ENCODE data around the gene SMTNL2.
"Not testable (repeated sequence)": the region's sequence is repeated elsewhere in the genome, so short reads cannot be mapped to it uniquely, and the experiment has no call there.

The SMTNL2 gene

DNA sequence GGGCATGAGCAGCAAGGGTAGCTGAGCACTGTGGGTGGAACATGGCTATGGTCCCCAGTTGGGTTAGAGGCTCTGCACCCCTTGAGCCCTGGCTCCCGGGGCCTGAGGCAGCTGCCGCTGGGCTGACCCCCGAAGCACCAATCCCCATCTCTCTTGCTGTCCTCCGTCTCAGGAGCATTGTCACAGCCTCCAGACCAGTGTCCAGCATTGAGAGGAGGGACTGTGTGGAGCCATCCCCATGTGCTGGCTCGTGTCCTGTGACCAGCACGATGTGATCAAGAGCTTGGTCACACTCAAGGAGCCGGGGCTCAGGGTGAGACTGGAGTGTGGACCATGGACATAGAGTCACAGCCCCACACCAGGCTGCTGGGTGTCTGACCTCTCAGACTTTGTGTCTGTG, 2.9 kb downstream of the SMTNL2 start:
- DNase-seq = no peak

DNA sequence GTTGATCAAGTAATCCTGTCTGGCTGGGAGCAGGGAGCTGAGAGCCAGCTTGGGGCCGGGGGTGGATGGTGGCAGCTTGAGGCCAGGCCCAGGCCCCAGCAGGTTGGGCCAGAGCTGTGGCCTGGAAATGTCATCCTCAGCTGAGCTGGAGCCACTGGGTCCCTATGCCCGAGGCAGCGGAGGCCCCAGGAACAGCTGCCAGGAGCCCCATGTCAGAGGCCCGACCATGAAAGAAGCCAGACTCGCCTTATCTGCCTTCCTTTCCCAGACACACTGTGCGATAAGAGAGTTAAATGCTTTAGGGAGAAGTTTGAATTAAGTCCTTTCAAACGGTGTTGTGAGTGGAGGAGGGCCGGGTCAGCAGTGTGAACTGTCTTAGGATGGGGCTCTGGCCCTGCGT, 3.5 kb downstream of the SMTNL2 start:
- no peak for DNase-seq

DNA sequence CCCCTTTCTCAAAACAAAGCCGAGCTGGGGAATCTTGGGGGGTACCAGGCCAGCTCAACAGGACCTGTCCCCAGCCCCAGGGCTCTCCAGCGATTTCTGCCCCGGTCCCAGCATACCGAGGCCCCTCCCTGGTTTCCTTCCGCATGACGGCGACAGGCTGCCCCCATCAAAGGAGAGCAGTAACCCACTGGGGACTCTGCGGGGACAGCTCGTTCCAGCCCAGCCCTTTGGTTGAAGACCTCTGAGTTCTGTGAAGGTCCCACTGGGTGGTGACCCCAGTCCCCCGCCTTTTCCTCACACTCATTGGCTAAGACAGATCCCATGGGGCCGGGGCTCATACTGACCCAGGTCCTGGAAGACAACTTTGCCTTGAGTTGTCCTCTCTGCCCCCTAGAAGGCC, 4.1 kb downstream of the SMTNL2 start:
- no peak for DNase-seq

DNA sequence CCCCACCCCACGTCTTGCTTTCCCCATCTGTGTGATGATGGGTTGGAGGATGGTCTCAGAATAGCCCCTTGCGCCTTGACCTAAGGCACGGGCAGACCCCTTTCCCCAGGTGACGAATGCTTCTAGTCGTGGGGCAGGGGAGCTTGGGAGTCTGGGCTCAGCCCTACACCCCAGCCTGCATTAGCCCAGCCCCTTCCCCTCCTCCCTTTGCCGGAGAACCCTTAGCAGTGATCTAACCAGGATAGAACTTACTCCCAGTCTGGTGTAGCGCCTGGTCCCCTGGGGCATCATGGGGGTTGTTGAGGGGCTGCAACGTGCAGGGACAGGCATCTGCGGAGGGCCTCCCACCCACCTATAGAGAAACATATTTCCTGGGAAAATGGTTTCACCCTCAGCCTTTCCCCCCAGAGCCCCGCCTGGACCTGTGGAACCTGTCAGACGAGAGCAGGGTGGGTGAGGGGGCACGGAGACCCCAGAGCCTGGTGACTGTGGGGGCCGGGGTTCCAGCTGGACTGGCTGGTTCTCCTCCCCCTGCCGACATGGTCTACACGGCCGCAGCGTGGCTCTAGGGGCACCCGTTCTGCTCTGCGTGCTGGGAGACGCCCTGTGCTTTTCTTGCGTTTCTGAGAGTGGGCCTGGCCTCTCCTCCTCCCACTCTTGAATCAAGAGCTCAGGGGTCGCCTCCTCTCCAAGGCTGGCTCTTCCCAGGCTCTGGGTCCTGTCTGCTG, 4.7 kb downstream of the SMTNL2 start:
- DNase-seq = no peak

DNA sequence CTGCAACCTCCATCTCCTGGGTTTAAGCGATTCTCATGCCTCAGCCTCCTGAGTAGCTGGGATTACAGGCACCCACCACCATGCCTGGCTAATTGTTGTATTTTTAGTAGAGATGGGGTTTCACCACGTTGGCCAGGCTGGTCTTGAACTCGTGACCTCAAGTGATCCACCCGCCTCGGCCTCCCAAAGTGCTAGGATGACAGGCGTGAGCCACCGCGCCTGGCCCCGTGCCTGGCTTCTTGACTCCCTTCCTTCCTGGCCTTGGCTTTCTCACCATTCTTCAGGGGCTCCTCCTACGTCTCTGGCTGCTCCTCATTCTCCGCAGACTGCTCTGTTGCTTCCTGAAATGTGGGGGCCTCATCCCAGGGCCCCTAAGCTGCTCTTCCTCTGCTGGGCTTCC, 5.7 kb downstream of the SMTNL2 start:
- not testable (repeated sequence) for DNase-seq

DNA sequence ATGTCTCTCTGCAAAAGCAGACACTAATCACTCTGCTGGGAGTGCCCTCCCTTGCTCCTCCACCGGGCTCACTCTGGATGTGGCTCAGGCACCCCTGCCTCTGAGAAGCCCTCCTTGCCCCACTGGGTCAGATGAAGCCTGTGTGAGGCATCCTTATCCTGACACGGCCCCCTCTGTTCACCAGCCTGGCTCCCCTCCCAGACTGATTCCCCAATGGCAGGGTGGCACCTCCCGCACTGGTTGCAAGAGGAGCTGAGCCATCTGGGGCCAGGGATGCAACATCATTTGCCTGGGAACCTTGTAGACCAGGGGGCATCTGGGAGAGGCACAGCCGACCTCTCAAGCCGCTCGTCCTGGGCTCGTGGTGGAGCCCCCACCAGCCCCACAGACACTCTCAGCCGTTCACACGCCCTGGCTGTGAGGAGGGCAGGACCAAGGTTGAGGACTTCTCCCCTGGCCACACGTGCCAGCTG, 6.7 kb downstream of the SMTNL2 start:
- no peak for DNase-seq

DNA sequence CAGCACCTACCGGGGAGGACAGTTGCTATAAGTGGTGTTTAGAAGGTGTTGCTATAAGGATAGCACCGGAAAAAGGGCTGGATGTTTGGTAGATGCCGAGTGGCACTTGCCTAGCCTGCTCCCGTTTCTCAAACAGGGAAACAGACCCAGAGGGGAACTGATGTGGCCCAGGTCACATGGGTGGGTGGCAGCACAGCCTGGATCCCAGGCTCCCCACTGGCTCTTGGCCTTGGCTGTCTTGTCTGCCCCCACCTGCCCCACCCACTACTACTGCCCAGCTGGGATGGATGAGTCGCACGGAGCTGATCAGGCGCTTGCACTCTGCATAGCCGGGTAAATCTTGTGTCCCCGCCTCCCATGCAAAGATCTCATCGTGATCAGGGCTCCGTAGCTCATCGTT, 7.2 kb downstream of the SMTNL2 start:
- DNase-seq = no peak

DNA sequence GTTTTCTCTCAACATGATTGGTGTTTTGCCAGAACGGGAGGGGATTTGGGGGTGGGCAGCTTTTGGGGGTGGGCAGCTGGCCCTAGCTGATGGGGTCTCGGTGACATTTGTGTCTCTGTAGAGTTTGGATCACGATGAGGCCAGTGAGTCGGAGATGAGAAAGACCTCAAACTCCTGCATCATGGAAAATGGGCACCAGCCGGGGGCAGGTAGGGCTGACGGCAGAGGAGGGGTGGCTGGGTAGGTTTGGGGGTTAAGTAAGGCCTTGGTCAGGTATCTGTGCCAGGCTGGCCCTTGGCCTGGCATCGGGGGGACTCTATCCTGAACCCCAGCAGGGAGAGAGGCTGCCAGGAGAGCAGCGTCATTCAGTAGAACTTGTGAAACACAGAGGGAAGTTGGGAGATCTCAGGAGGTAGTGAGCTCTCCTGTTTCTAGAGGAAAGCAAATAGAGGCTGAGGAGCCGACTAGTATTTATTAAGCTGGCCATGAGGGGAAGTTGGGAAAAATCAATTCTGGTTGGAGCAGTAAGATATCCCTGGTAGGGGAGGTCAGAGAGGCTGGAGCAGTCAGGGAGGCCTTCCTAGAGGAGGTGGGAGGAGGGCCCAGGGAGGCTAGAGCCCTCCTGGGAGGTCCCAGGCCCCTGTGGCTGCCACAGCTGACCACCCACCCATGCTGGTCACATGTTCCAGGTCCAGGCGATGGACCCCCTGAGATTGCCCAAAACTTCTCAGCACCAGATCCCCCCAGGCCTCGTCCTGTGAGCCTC, 8.1 kb downstream of the SMTNL2 start:
- DNase-seq = no peak

DNA sequence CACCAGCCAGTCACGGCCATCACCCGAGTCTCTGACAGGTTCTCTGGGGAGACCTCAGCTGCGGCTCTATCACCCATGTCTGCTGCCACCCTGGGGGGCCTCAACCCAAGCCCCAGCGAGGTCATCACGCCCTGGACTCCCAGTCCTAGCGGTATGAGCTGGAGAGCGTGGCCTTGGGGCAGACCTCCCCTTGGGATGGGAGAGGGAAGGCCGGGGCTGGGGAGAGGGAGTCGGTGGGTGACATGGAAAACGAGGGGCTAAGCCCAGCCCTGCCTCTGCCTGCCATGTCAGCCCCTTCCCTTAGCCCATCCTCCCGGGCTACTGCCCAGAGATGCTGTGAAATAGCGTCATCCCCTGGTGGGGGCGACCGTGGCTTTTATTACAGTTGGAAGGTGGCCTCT, 8.7 kb downstream of the SMTNL2 start:
- DNase-seq = no peak

DNA sequence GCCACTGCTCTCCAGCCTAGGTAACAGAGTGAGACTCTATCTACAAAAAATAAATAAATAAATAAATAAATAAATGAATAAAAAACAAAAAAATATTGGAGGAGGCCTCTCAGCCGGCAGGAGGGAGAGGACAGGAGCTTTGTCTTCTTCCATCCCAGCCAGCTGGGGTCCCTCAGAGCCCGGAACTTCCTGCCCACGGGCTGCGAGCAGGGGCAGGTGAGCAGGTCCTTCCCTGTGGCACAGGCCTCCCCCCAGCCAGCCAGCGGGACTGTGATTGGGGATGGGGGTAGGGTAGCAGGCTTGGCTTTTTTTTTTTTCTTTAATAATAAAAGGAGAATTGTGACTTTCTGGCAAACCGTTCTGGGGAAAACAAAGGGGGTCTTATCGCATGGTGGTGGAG, 10.1 kb downstream of the SMTNL2 start:
- no peak for DNase-seq

DNA sequence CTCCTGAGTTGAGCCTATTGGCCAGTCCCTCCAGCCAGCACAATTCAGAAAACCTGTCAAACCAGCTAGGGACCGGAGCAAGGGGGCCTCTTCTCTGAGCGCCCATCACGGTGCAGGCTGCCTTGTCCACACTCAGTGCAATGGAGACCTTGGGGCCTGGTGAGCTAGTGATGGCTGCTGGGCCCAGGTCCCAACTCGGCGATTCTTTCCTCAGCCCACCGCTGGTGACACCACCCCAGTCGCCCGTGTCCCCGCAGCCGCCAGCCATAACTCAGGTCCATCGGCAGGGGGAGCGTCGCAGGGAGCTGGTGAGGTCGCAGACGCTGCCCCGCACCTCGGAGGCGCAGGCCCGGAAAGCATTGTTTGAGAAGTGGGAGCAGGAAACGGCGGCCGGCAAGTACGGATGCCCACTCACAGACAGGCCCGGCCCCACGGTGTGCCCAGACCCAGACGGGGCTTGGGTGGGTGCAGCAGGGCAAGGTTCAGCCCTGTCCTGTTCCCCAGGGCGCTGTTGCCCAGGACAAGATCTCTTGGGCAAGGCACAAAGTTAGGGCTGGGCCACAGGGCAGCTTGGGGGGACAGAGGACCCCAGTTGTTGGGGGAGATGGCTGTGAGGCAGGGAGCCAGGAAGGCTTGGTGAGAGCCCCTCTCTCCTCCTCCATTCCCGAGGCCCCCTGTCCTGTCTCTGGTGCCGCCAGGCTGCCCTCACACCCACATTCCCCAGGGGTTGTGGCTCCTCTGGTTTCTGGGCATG, 10.8 kb downstream of the SMTNL2 start:
- DNase-seq = no peak

DNA sequence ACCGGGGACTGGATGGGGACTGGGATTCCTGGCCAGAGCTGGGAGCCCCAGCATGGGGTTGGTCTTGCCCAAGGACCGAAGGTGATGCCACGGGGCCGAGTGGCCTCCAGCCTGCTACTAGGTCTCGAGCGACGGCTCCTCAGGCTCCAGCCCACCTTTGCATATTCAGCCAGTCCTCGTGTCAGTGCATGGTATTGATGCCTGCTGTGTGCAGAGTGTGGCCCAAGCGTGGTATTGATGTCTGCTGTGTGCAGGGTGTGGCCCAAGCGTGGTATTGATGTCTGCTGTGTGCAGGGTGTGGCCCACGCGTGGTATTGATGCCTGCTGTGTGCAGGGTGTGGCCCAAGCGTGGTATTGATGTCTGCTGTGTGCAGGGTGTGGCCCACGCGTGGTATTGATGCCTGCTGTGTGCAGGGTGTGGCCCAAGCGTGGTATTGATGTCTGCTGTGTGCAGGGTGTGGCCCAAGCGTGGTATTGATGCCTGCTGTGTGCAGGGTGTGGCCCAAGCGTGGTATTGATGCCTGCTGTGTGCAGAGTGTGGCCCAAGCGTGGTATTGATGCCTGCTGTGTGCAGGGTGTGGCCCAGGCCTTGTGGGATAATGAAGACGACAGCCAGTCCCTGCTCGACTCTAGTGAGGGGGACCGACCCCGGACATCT, 11.5 kb downstream of the SMTNL2 start:
- DNase-seq = not testable (repeated sequence)

DNA sequence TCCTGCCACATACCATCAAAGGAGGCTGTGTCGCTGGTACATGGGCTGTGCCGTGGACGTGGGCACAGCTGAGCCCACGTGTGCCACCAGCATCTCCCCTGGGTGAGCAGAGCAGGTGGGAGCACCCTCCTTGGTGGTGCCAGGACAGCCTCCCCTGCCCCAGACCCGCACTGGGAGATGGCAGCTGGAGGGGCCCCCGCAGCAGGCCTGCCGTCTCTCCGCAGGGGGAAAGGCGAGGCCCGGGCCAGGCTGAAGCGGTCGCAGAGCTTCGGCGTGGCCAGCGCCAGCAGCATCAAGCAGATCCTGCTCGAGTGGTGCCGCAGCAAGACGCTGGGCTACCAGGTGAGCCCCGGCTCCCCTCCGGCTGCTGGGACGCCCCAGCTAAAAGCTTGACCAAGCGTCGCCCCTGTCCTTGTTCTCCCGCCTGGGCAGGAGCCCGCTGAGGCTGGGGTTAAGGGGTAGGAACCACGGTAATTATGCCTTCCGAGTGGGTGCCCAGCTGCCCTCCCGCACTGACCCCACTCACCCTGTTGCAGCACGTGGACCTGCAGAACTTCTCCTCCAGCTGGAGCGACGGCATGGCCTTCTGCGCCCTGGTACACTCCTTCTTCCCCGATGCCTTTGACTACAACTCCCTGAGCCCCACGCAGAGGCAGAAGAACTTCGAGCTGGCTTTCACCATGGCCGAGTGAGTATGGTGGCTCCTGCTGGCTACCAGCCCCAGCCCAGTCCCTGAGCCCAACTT, 12.5 kb downstream of the SMTNL2 start:
- DNase-seq = no peak

DNA sequence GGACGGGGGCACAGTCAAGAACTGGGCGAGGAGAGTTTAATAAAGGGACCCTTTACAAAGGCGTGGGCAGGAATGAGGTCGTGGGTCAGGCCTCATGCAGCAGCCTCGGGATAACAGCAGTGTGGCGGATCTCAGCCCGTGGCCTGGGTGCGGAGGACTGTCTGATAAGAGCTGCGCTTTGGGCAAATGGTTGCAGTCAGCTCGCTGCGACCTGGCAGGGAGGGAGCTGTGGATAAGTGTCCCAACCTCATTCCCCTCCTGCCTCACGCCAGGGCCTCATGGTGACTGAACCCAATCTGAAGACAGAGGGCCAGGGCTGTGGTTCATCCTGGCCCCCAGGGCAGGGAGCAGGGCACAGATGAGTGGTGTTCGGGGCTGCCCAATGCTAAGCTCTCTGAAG, 13.6 kb downstream of the SMTNL2 start:
- DNase-seq = no peak

DNA sequence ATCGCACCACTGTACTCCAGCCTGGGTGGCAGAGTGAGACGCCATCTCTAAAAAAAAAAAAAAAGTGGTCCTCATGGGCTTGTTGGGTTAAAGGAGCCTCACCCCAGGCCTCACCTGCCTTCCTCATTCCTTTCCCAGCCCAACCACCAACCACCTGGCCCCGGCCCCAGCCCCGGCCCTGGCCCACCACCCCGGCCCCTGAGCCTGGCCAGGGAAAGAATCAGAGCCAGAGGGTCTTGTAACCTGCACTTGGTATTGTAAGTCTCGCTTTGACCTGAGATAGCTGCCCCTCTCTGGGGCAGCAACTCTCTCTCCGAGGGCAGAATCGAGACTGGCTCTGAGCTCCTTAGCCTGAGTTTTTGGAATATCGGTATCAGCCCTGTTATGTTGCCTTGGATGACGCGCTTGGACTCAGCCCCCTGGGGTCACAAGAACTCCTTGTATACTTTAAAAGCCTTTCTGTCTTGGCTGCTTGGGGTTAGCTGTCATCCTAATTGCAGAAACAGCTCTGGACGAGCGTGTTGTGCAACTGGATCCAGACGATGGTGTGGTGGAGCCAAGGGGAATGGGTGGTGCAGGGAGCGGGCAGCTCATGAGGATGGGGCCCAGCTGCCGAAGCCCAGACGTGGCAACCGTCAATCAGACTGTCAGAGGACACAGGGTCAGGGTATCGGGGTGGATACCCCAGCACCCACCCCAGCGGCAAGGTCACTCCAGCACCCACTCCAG, 14.6 kb downstream of the SMTNL2 start:
- no peak for DNase-seq

DNA sequence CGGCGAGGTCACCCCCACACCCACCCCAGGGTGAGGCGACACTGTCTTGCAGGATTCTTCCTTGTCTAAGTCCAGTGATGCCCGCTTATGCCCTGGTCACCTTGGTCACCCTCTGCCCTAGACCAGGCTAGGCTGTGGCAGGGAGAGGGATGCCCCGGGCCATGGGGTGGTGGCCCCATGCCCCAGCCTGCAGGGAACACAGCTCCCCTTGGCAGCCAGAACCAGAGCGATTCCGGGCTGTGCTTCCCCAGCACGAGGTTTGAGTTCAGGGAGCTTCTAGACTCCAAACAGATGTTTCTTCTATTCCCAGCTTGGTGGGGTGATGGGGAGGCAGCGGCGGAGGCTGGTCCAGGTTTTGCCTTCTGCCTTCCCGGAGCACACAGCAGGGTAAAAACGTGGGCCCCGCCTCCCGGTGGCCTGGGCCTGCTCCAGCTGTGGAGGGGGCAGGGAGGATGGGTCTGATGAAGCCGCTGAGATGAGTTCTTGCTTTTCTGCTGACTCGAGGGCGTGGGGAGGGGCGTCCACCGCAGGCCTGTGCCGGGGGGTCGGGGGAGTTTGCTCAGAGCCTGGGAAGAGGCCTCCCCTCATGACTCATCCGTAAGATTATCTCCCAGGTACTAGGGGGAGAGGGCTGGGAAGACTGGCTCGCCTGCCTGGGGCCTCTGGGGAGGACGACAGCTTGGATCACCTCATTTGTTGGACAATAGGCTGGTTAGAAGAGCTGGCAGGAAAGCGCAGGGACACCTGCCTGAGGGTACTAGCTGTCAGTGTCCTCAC, 15.4 kb downstream of the SMTNL2 start:
- DNase-seq = no peak

DNA sequence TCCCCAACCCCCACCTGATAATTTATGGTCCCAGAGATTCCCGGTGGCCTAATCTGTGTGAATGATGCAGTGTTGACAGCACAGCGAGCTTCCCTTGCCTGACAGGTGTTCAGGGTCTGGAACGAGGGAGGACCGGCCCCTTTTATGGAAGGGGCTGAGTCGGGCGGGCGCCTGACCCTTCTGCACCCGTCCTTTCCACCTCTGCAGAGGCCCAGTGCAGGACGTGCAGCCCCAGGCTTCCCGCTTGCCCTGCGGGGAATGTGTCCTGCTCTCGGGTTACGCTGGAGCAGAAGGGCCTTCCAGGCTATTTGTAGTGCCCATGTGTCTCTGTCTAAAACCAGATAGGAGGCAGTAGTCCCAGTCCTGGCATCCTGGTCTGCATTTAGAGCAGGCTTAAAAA, 16.2 kb downstream of the SMTNL2 start:
- DNase-seq = no peak

DNA sequence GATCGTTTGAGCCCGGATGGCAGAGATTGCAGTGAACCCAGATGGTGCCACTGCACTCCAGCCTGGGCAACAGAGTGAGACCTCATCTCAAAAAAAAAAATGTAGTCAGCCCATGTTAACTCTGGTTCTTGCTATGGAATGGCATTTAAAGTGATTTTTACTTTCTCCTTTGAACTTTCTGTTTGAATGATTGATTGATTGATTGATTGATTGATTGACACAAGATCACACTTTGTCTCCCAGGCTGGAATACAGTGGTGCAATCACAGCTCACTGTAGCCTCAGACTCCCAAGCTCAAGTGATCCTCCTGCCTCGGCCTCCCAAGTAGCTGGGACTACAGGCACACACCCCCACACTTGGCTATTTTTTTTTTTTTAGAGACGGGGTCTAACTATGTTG, 17.0 kb downstream of the SMTNL2 start:
- no peak for DNase-seq

DNA sequence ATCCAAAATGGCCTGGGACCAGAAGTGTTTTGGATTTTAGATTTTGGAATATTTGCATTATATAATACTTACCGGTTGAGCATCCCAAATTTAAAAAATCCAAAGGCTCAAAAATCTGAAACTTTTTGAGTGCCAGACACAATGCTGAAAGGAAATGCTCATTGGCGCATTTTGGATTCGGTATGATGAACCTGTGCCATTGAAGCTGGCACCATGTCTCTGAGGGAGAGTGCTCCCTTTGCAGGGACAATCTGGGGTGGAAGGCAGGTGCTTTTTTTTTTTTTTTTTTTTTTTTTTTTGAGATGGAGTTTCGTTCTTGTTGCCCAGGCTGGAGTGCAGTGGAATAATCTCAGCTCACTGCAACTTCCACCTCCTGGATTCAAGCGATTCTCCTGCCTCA, 17.7 kb downstream of the SMTNL2 start:
- DNase-seq = no peak

DNA sequence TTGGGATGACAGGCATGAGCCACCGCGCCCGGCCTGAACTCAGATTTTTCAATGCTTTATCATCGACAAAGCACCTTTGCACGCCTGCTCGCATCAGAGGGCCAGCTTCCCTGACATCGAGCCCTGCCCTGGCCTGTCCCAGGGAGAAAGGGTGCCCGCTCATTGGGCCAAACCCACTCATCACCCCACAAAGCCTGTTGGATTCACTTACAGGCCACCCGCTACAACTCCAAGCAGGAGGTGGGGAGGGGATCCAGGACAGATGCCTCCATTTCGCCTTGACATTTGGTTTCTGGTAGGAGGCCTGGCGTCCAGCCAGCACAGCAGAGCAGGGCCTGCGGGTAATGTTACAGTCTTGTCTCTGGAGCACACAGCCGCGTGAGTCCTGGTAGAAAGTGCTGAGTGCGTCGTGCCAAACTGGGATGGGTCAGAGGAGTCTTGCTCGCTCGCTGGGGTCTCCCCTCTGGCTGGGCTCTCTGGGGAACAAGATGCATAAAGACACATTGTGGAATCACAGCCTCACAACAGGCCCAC, 19.8 kb downstream of the SMTNL2 start:
- no peak for DNase-seq

DNA sequence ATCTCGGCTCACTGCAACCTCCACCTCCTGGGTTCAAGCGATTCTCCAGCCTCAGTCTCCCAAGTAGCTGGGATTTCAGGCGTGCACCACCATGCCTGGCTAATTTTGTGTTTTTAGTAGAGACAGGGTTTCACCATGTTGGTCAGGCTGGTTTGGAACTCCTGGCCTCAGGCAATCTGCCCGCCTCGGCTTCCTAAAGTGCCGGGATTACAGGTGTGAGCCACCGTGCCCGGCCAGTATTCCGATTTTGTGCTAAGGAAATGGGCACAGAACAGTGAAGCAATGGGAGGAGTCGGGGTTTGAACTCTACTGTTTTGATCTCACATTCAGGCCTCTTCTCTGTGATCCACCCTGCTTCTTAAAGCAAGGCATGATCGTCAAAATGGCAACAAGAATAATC, 20.4 kb downstream of the SMTNL2 start:
- not testable (repeated sequence) for DNase-seq

Measured in cortex of kidney (tissue), 1 donor.